Measurements from ENCODE around the gene ADAMTS12. TPM values are rescaled to one million over a fixed set of nuclear protein-coding genes. Genes with fewer than 3 reads are reported as not detected.

The ADAMTS12 gene, protein sequence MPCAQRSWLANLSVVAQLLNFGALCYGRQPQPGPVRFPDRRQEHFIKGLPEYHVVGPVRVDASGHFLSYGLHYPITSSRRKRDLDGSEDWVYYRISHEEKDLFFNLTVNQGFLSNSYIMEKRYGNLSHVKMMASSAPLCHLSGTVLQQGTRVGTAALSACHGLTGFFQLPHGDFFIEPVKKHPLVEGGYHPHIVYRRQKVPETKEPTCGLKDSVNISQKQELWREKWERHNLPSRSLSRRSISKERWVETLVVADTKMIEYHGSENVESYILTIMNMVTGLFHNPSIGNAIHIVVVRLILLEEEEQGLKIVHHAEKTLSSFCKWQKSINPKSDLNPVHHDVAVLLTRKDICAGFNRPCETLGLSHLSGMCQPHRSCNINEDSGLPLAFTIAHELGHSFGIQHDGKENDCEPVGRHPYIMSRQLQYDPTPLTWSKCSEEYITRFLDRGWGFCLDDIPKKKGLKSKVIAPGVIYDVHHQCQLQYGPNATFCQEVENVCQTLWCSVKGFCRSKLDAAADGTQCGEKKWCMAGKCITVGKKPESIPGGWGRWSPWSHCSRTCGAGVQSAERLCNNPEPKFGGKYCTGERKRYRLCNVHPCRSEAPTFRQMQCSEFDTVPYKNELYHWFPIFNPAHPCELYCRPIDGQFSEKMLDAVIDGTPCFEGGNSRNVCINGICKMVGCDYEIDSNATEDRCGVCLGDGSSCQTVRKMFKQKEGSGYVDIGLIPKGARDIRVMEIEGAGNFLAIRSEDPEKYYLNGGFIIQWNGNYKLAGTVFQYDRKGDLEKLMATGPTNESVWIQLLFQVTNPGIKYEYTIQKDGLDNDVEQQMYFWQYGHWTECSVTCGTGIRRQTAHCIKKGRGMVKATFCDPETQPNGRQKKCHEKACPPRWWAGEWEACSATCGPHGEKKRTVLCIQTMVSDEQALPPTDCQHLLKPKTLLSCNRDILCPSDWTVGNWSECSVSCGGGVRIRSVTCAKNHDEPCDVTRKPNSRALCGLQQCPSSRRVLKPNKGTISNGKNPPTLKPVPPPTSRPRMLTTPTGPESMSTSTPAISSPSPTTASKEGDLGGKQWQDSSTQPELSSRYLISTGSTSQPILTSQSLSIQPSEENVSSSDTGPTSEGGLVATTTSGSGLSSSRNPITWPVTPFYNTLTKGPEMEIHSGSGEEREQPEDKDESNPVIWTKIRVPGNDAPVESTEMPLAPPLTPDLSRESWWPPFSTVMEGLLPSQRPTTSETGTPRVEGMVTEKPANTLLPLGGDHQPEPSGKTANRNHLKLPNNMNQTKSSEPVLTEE (N-terminal part only)
- 1.6 and 2.5 TPM in 2 replicates for total RNA-seq

DNA sequence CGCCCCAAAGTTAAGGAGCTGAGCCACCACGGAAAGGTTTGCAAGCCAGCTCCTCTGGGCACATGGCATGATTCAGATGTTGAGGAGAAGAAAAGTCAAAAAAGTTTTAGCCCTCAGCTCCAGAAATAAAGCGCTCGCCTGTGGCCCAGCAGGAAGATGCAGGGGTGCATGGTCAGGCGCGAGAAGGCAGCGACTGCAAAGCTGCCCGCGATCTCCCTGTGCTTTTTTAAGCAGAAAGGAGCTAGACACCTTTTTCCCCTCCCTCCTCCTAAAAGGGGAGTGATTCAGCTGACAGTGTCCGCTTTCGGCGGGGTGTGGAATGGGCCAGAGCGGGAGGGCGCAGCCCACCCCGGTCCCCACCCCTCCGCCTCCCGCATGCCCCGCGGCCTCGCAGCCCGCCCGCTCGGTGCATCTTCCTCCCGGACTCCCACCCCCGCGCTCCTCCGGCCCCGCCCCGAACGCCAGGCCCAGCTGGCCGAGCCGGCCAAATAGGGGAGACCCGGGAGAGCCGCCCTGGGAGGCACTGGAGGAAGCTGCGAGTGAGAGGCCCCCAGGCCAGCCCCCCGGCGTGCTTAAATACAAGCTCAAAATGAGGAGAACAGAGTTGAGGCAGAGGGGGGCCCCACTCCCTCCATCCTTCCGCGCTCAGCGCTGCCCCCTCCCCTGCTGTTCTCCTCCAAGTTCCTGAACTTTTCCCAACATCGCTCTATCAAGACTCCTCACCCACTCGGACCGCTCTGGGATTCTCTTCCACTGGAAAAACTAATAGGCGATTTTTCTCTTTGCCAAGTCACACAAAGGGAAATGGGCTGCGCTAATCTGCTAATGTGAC lies at the start of gene ADAMTS12:
ADAMTS12 (minus strand) TSS at position 203 of the 832 bp plus-strand sequence; CDS start at position 69, 134 bp downstream.

DNA sequence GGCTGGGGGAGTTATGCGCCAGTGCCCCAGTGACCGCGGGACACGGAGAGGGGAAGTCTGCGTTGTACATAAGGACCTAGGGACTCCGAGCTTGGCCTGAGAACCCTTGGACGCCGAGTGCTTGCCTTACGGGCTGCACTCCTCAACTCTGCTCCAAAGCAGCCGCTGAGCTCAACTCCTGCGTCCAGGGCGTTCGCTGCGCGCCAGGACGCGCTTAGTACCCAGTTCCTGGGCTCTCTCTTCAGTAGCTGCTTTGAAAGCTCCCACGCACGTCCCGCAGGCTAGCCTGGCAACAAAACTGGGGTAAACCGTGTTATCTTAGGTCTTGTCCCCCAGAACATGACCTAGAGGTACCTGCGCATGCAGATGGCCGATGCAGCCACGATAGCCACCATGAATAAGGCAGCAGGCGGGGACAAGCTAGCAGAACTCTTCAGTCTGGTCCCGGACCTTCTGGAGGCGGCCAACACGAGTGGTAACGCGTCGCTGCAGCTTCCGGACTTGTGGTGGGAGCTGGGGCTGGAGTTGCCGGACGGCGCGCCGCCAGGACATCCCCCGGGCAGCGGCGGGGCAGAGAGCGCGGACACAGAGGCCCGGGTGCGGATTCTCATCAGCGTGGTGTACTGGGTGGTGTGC lies 44.7 kb upstream of the ADAMTS12 start, which contains the start of gene RXFP3:
RXFP3 (plus strand) TSS at position 6 of the 636 bp plus-strand sequence; CDS start at position 361, 355 bp downstream.

Other genes with a start within 250 kb of the ADAMTS12 start
- not detected in 2 replicates for gene RXFP3, start 44.4 kb upstream of the ADAMTS12 start, total RNA-seq
- not detected in 2 replicates for gene SLC45A2, start 92.7 kb upstream of the ADAMTS12 start, total RNA-seq
- 8.5 and 9.9 TPM in 2 replicates for gene AMACR, start 116.1 kb upstream of the ADAMTS12 start, total RNA-seq
- gene C1QTNF3, start 151.2 kb upstream of the ADAMTS12 start, total RNA-seq: 0.92 and 2.9 TPM in 2 replicates